GM21717 (cell line): ENCODE data around the gene RPIA.
A peak's percentile ranks its signal among the peaks of the same experiment; 100 is the strongest.

ENCODE experiments used
- ATAC-seq: cut with Tn5 transposase; IDR thresholded peaks from one replicate; pipeline ENCODE4 v1.9.1; 2021; ENCODE audit warnings: mild to moderate bottlenecking, moderate library complexity; ENCODE audit not compliant: unreplicated experiment

RPIA gene

DNA sequence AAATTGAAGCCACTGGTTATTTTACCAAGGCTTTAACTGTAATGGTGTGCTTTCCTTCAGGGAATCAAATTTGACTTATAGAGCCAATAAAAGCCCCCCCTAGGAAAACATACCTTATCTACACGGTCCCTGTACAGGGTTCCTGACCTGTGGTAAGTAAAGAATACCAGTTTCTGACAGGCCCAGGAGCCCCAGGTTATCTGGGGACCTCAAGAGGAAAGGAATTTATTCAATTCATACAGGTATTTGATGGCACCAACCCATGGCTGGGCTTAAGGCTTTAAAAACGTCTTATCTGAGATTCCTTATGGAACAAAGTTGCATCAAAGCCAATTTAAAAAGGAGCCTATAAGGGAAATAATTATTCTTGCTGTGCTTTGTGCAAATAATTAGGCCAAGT, 7.0 kb upstream of the RPIA start:
- no peak for ATAC-seq

DNA sequence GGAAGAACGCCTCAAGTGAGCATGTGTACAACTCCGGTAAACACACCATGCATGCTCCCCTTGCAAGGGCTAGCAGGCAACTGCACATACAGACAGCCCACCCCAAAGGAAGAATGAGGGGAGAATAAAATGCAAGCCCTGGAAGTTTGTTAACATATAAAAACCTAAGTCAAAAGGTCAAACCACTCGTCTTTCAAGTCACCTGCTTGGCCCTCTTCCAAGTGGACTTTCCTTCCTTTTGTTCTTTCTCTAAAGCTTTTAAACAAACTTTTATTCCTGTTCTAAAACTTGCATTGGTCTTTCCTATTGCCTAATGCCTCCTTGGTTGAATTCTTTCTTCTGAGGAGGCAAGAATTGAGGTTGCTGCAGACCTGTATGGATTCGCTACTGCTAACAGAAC, 5.2 kb upstream of the RPIA start:
- ATAC-seq, result no peak

DNA sequence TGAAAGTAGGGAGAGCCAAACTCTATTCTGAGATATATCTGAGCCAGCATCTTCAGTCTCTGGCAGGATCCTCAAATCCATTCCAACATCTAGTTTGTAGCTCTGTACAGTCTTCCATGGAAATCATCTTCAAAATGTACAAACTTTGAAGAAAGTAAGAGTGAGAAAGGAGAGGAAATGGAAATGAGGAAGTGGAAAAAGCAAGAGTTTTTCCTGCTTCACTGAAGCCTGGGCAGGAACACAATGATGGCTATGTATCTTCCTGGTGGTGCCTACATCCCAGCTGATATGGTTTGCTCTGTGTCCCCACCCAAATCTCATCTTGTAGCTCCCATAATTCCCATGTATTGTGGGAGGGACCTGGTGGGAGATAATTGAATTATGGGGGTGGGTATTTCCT, 4.1 kb upstream of the RPIA start:
- no peak for ATAC-seq

DNA sequence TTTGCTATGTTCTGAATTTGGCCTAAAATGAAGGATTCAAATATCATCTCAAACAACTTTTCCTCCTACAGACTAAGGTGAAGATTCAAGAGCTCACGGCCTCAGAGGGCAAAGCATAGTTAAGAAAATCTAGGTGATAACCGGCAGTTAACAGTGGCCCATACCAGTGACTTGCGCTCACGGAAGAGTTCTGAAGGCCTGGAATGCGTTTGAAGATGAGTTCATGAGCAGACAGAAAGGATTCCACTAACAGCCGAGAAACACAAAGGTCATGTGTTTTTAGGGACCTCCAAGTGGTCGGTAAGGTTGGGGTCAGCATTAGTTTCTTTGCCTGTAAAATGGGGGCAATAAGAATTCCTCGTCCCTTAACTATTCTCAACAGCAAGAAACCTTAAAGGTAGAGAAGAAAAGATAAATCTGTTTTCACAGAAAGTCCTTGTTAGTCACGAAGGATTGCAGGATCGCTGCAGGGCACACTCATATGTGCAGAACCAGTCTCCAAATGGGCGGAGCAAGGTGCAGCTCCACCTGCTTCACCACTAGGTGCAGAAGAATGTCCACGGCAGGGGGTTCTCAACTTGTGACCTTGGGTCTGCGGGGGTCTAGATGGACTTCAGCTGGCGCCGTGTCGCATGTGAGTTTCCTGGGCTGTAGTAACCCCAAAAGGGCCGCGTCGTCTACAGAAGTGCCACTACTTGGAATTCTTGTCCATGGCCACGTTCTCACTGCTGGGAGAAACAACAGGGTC, 708 bp upstream of the RPIA start:
- peak; percentile 22 for ATAC-seq

DNA sequence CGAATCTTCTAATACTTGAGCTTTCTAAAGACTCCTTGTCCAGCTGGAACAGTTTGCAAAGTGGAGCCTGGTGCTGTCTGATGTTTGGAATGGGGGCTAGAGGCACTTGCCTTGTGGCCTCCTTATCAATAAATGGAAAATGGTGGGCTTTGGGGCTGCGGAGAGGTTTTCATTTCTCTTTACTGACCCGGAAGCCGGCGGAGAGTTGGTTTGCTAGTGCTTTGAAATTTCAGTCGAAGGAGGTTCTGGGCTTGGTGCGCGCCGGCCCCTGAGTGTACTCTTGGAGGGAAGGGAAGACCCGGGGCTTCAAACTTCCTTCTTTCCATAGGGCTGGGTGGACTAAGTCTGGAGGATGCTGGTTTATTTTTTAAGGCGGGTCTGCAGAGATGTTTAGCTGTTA, 714 bp downstream of the RPIA start:
- ATAC-seq, result no peak

DNA sequence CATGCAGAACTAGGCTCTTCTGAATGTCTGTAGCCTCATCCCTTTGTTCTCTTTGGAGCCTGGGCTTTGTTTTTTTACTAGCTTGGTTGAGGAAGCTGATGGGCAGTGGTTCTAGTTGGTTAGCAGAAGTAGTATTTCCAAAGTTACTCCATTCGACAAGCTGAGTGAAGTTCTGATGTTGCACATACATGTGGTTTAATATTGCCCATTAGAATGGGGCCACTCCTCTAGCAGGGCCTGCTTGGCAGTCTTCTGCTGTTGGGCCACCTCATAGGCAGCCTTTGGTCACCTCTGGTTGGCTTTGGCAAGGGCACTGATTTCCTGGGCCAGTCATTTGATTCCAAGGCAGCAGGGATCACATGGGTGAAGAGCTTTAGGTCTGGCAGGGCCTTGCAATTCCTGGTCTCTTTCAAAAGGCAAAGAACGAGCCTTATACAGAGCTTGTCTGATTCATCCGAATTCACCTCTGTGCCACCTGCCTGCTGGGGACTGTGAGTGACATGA, 2.5 kb downstream of the RPIA start:
- ATAC-seq, result no peak

DNA sequence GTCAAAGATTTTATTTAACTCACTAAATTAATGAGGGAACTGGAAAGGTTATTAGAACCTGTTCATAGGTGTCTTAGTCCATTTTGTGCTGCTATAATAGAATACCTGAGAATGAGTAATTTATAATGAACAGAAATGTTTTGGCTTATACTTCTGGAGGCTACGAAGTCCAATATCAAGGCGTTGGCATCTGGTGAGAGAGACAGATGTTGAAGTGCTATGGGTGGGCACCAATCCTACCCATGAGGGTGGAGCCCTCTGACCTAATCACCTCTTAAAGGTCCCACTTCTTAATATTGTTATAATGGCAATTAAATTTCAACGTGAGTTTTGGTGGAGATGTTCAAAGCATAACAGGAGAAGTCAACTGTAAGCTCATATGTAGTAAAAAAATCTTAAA, 5.1 kb downstream of the RPIA start:
- no peak for ATAC-seq

DNA sequence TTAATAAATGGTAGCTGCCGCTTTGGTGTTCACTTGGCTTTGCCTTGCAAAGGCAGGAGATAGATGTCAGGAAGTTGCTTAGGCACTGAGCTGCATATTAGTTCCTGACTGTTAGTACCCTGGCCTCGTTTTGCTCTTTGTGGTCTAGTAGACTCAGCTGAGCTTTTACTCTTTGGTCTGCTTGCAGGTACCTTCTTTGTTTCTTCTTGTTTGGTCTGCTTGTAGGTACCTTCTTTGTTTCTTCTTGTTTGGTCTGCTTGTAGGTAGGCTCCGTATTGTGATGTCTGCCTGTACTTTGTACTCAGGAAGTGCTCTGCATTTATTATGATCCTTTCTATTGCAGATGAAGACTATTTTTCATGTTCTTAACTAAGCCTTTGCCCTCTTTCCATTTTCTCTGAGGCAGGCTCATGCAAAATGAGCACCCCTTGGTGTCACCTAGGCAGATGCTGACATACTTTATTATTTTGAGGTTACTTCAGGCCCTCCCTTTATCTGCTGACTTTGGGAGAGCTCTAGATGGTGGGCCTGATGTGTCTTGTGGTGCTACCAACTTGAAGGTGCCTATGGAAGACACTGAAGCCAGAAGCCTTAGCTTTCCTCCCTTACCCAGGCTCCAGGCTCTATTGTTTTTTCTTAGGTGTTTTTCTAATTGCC, 6.0 kb downstream of the RPIA start:
- ATAC-seq, result no peak

DNA sequence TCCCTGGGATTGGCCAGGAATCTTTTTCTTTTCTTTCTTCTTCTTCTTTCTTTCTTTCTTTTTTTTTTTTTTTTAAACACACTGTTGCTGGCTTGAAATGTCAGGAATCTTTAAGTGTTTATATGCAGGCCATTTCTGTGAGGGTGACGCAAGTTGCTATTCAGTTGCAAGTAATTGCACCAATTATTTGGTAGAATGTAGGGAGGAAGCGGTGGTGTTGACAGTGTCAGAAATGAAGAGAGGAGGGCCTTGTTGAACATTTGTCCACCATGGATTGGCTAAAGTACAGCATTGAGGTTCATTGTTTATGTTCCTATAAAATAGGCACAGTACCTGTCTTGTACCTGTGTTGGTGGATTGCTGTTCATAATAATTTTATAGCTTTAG, 6.5 kb downstream of the RPIA start:
- ATAC-seq, result no peak

DNA sequence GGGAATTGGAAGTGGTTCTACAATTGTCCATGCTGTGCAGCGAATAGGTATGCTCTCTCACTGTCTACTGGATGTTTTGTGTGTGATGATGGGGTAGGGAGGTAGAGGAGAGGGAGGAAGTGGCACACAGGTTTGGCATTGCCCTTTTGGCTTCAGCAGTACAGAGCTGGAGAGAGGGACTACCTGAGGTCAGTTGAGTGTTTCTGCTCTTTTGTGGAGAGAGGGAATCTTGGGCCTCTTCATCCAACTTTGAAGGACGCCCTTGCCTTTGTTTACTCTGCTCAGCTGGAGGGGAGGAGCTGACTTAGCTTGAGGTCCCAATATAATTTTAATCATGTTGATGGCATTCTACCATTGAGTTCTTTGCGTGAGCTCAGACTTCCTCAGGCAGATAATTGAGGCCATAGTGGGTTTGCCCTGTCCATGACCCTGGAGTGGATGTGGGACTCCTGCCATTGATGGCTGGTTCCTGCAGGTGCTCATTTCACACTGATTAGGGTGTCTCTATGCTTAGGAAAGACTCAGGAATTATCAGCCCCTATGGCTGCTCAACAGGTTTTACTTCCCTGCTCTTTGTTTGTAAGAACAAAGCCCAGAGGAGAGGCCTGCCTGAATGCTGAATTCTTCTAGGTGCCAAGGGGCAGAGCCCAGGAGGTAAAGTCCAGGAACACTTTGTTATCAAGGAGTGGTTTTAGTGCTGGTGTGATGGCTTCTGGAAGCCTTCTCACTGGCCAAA, 7.2 kb downstream of the RPIA start:
- ATAC-seq, result no peak

DNA sequence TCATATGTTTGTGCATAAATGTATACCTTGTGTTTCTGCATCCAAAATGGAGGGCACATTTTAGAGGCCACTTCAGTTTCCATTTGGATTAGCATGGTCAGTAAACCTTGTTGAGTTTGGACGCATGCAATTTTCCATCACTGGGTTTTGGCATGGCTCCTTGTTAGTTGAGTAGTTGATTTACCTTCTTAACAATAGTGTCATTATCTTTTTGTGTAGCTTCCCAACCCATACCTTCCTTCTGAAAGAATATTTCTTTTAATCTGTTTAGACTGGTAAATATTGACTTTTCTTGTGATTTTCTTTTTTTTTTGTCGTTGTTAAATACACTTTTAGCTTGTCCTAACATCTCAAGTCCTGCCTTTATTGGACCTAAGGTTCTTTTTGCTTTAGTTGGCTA, 15.5 kb downstream of the RPIA start:
- ATAC-seq, result no peak

DNA sequence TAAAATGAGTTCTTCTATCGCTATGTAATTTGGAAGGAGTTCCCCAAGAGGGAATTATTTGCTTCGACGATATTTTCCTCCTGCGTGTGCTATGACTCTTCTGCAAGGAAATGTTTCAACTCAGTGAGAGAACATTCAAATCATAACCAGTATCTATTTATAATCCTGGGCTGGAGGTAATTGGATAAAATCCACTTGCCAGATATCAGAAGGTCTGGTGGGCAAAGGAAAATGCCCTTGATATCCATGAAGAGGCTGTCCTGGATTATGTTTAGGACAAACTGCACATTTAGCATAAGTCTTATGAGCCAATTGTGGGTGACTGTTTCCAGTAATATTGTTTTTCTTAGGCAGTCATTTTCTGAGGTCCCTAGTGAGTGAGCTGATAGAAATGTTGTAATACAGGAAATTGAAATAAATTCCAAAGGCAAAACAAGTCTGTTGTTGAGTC, 17.7 kb downstream of the RPIA start:
- ATAC-seq, result no peak

DNA sequence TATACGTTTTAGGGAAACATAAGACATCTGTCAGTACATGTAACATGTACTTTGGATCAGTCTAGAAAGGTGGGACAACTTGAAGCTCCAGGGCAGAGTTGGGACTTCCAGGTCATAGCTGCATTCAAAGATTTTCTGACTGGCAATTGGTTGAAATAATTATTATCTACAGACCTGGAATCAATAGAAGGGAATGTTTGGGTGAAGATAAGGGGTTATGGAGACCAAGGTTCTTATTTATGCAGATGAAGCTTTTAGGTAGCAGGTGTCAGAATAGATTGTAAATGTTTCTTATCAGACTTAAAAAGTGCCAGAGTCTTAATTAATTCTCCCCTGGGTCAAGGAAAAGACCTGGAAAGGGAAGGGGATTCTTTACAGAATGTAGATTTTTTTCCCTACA, 19.8 kb downstream of the RPIA start:
- no peak for ATAC-seq

DNA sequence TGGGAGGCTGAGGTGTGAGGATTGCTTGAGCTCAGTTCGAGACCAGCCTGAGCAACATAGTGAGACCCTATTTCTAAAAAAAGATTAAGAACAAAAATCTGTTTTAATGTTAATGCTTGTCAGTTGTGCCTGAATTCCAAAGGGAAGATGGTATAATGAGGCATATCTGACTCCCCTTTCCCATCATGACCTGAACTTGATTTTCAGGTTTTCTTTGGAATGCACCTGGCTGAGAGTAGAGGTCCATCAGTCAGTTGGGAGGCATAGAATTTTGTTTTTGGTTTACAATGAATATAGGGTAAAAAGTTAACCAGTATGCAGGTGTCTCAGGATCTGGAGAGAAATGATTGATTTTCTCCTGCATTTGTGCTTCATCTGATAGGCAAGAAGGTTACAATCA, 20.4 kb downstream of the RPIA start:
- ATAC-seq, result no peak

DNA sequence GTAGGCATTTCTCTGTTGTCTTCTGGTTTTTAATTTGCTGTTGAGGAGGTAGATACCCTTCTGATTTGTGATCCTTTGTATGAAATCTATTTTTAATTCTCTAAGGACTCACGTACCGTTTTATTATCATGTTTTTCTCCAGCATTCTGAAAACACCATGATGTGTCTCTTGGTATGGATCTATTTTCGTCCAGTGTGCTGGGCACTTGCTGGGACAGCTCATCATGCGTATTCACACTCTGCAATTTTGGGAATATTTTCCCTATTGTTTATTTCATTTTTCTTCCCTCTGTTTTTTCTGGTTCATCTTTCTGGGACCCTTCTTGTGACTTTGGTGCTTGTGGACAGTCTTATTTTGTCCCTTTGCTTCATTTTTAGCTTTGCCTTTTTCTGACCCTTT, 21.9 kb downstream of the RPIA start:
- ATAC-seq, result no peak

DNA sequence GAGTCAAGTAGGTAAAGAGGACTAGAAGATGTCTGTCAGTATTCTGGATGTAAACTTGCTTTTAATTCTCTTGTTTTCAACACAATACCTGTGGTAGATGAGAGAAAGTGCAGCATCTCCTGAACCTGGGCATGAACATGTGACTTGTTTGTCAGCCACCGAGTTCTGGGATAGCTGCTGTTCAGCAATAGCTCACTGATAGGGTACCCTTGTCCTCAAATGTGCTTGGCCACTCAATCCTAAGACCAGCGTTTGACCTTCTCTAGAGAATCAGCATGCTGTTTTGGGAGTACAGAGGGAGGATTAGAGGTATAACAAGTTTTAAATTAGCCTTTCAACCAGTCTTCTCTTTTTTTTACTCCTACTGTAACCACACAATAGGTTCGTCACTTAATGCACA, 23.2 kb downstream of the RPIA start:
- ATAC-seq, result no peak

DNA sequence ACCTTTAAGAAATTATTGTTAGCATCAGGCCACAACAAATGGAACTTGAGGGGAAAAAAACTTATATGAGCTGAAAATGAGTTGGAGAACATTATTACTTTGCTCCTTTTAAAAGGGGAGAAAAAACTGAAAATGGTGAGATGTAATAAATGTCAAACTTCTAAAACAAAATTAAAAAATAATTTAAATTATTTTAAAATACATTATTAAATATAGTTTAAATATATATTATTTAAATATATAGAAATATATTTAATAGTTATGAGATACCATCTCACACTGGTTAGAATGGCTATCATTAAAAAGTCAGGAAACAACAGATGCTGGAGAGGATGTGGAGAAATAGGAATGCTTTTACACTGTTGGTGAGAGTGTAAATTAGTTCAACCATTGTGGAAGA, 28.9 kb downstream of the RPIA start:
- ATAC-seq, result no peak

DNA sequence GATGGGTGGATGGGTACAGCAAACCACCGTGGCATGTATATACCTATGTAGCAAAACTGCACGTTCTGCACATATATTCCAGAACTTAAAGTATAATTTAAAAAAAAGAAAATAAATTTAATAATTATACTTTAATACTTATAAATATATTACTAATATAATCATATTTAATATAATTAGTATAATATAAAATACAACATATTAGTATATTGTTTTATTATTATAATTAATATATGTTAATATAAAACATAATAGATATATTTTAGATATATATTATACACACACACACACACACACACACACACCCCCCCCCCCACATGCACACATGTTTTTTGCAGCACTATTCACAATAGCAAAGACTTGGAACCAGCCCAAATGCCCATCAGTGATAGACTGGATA, 29.8 kb downstream of the RPIA start:
- ATAC-seq, result no peak

DNA sequence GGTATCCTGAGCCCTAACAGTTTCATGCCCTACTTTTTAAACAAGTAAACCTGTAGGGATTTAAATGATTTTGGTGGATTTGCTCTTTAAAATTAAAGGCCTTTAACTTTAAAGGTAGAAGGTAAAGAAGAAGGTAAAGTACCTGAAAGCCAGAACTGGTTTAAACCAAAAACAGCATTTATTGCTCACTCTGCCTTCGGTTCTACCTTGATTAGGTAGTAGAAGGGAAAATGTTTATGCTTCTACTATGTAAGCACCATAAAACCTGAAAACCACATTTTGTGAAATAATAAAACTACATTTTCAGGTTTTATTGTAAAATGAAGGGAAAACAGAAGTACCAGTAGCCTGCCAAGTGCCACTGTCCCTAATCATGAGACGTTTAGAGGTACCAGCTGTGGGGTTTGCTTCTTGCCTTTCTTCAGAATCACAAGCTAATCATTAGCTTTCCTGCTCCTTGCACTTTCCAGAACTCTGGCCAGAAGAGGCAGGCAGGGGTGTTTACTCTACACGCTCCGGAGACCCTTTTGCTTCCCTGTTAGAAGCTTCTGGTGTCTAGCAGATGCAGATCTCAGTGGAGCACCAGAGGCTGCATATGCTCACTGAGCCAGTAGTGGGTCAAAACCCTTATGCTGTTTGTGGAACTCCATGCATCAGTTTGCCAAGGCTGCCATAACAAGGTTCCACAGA, 33.3 kb downstream of the RPIA start:
- ATAC-seq, result no peak

DNA sequence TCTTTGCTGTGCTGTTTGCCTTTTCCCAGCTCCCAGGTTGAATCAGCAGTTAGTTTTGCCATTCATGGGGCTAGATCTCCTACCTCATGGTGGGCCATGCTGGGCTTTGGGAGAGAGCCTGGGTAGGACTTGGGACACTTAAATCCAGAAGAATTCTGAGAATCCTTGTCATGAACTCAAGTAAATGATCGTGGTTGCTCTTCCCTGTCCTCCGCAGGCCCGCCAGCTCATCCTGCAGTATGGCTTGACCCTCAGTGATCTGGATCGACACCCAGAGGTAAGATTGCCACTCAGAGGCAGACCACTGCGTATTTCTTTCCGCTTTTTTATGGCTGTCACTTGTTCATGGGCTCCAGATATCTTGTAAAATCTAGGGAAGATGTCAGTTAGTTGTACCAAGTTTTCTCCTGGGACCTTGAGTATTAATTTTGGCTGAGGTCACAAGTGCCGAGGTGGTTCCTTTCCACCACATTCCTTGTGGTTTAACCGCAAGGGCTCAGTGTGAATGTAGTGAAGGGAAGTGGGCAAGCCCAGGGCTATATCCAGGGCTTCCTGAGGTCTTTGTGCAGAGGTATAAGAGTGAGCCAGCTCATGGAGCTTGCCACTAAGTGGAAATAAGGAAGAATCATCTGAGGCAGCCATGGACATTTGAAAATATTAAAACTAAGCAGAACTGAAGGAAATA, 37.7 kb downstream of the RPIA start:
- no peak for ATAC-seq
